HL-60/S4 treated with retinoic acid at 250 ng/mL for 4 days and 3 days (cell line): Measurements from ENCODE around the gene SLX9.
"Not testable (repeated sequence)": the region's sequence is repeated elsewhere in the genome, so short reads cannot be mapped to it uniquely, and the experiment has no call there.

Source experiments
- in situ Hi-C: fragments of 300-500 bp; cut with MboI; formaldehyde crosslinking; loops from 2 replicates; pipeline ENCODE4 v1.7.0; 2022; ENCODE audit warnings: low sequenced_read_pairs

The SLX9 gene

GRCh38 chr21:44902268-44903049, 37.4 kb upstream of the SLX9 start:
- in situ Hi-C loops: no loop called here

- in situ Hi-C loops: no loop called here
These were observed 36.7 kb upstream of the SLX9 start for GRCh38 chr21:44903050-44903685.

- in situ Hi-C loops: no loop called here
These were observed 36.1 kb upstream of the SLX9 start for GRCh38 chr21:44903689-44904088.

GRCh38 chr21:44904141-44904923, 35.5 kb upstream of the SLX9 start:
- in situ Hi-C loops: no loop called here

- in situ Hi-C loops: no loop called here
These were observed 34.7 kb upstream of the SLX9 start for GRCh38 chr21:44905016-44905727.

GRCh38 chr21:44905728-44906090, 34.1 kb upstream of the SLX9 start:
- in situ Hi-C loops: no loop called here

- in situ Hi-C loops: no loop called here
These were observed 32.4 kb upstream of the SLX9 start for GRCh38 chr21:44907225-44907965.

GRCh38 chr21:44907966-44908895, 31.6 kb upstream of the SLX9 start:
- in situ Hi-C loops: no loop called here

- in situ Hi-C loops: no loop called here
These were observed 30.9 kb upstream of the SLX9 start for GRCh38 chr21:44908908-44909307.

- in situ Hi-C loops: no loop called here
These were observed 30.1 kb upstream of the SLX9 start for GRCh38 chr21:44909719-44910118.

GRCh38 chr21:44910229-44911067, 29.4 kb upstream of the SLX9 start:
- in situ Hi-C loops: no loop called here

- in situ Hi-C loops: no loop called here
These were observed 28.8 kb upstream of the SLX9 start for GRCh38 chr21:44911068-44911383.

GRCh38 chr21:44911384-44912157, 28.3 kb upstream of the SLX9 start:
- in situ Hi-C loops: no loop called here

- in situ Hi-C loops: no loop called here
These were observed 27.7 kb upstream of the SLX9 start for GRCh38 chr21:44912158-44912473.

GRCh38 chr21:44912506-44913412, 27.1 kb upstream of the SLX9 start:
- in situ Hi-C loops: not testable (repeated sequence)

GRCh38 chr21:44913425-44914175, 26.2 kb upstream of the SLX9 start:
- in situ Hi-C loops: no loop called here
